Activated CD8-positive, alpha-beta memory T cell treated with anti-CD3 and anti-CD28 coated beads for 4 hours (primary cell): ENCODE data around the gene IL25.
"Not testable (repeated sequence)": the region's sequence is repeated elsewhere in the genome, so short reads cannot be mapped to it uniquely, and the experiment has no call there.

ENCODE experiments used
- DNase-seq, 2 donors: peaks; one replicate each; pipeline ENCODE4 v3.0.0-alpha.2; 2020; ENCODE audit warnings: low read depth in 2 of 2

The IL25 gene

GRCh38 chr14:23388996-23389395 is 16.4 kb downstream of the IL25 start:
- no peak for DNase-seq

DNA sequence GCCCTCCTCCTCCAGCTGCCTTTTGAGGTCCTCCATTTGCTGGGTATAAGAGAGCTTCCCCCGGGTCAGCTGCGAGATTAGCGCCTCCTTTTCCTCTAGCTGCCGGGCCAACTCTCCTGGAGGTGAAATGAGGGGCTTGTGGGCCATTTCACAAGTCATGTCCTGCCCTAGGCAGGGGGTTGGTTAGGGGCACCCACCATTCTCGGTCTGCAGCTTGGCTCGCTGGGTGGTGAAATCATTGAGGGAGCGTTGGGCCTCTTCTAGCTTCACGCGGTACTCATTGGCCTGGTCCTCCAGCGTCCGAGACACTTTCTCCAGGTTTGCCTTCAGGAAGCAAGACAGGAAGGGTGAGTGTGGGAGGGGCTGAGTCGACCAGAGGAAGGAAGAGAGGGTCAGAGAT is 16.8 kb downstream of the IL25 start:
- no peak for DNase-seq

- not testable (repeated sequence) for DNase-seq
Measured at GRCh38 chr14:23389871-23390270, 17.3 kb downstream of the IL25 start.

GRCh38 chr14:23392613-23393012 is 20.0 kb downstream of the IL25 start:
- DNase-seq, result no peak

- no peak for DNase-seq
Measured at GRCh38 chr14:23396126-23396525, 23.5 kb downstream of the IL25 start.

DNA sequence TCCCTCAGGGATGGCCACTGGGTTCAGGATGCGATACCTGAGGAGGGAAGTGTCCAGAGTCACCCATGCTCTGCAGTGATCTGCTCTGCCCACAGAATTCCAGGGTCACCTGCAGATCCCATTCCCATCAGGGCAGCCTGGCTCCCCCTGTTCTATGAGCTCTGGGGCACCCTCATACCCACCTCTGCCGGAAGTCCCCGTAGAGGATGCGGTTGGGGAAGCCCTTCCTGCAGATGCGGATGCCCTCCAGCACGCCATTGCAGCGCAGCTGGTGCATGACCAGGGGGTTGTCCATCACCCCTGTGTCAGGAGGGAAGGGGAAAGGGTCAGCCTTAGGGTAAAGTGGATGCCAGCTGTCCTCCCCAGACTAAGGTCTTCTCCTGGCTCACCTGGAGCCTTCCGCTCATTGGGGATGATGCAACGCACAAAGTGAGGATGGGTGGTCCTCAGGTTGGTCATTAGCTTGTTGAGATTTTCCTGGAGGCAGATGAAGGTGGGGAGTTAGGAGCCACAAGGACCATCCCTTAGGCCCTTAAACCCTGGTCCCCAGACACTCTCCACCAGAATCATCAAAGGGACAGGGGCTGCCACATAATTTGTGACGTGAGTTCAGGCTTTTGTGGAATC is 24.3 kb downstream of the IL25 start:
- no peak for DNase-seq

GRCh38 chr14:23398348-23398747 is 25.7 kb downstream of the IL25 start:
- DNase-seq, result no peak

- DNase-seq, result no peak
Measured at GRCh38 chr14:23399136-23399535, 26.5 kb downstream of the IL25 start.

DNA sequence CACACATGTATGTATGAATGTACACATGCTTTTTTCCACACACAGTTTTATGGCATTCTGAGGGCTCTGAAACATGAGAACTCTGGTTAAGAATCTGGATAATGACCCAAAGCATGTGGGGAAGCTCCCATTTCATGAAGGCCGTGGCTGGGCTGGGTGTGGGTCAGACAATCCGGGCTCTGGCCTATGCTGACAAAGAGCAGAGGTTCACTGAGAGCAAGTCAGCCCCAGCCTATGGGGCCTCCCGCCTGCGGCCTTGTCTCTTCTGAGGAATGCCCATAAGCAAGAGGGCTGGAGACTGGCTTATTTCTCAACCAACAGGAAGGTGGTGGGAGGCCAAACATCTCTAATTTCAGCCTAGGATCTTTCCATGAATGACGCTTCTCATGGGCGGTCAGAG is 27.0 kb downstream of the IL25 start:
- no peak for DNase-seq

DNA sequence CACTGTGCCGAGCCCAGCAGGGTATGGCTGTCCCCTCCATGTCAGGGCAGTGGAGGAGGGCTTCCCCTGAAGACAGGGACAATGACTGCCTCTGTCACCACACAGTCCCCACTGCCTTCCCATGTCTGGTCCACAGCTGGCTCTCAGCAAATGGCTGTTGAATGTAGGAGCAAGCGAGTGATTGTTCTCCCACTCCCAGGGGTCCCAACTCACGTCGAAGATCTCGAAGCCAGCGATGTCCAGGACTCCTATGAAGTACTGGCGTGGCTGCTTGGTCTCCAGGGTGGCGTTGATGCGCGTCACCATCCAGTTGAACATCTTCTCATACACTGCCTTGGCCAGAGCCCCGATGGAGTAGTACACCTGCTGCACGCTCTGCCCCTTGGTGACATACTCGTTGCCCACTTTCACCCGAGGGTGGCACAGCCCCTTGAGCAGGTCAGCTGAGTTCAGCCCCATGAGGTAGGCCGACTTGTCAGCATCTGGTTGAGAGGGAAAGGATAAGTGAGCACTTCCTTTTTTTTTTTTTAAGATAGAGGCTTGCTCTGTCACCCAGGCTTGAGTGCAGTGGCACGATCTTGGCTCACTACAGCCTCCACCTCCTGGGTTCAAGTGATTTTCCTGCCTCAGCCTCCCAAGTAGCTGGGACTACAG is 28.0 kb downstream of the IL25 start:
- DNase-seq, result not testable (repeated sequence)

- DNase-seq, result no peak
Measured at GRCh38 chr14:23401291-23401690, 28.7 kb downstream of the IL25 start.

- DNase-seq, result no peak
Measured at GRCh38 chr14:23402296-23403138, 29.9 kb downstream of the IL25 start.

DNA sequence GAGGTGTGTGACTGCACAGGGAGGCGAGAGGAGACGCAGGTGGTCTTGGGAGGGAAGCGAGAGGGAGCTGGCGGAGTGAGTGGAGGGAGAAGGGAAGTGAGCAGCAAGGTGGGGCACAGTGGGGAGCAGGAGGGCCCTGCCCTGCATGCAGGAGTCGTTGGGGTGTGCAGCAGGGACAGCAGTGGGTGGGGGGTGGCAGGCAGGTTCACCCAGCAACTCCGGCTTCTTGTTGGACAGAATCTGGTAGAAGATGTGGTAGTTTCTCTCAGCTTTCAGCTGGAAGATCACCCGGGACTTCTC is 30.5 kb downstream of the IL25 start:
- DNase-seq, result no peak

DNA sequence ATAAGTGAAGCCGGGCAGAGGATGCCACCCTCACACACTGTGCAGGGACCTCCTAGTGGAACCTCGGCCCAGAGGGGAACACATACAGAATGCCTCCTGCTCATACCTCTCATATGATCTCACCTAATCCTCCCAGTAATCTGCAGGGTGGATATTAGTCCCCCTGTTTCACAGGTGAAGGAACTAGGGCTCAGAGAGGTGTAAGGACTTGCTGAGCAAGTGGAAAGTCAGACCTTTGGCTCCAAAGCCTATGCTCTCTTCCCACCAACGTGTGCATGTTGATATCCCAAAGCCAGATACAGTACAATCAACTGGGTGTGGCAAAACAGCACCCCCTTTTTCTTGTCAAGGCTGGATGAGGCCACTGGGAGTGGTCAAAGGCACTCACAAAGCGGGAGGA is 31.3 kb downstream of the IL25 start:
- no peak for DNase-seq

GRCh38 chr14:23404331-23404900 is 31.8 kb downstream of the IL25 start:
- no peak for DNase-seq

DNA sequence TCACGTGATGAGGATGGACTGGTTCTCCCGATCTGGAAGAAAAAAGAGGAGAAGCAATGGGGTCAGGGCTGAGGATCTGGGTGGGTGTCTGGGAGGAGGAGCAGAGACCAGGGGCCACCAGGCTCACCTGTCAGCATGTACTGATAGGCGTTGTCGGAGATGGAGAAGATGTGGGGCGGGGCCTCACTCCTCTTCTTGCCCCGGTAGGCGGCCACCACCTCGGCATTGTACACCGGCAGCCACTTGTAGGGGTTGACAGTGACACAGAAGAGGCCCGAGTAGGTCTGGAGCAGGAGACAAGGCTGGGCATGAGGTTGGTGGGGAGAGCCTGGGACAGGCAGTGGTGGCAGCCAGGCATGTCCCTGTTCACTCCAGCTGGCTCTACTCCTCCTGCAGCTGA is 32.5 kb downstream of the IL25 start:
- DNase-seq, result no peak

- no peak for DNase-seq
Measured at GRCh38 chr14:23405516-23406025, 33.0 kb downstream of the IL25 start.

- DNase-seq, result no peak
Measured at GRCh38 chr14:23406244-23406643, 33.6 kb downstream of the IL25 start.

DNA sequence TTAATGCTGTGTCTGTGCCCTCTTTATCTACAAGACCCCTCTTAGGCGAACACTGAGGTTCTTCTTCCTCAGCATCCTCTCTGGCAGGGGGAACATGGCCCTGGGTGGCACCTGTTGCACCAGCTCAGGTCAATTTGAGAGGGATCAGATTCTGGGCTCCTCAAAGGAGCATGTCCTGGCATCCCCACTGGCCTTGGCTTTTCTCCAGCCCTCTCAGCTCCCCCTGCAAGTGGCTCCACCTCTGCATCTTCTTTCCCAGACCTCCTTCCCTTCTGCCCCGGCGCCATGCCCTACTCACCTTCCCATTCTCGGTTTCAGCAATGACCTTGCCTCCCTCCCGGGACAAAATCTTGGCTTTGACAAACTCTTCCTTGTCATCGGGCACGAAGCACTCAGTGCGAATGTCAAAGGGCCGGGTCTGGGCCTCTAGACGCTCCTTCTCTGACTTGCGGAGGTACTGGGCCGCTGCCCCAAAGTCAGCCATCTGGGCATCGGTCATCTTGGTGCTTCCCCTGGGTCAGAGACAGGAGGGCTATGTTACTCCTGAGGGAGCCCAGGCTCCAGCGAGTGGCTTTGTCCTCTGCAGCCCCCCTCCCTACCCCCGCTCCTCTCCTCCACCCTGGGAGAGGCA is 34.2 kb downstream of the IL25 start:
- no peak for DNase-seq

DNA sequence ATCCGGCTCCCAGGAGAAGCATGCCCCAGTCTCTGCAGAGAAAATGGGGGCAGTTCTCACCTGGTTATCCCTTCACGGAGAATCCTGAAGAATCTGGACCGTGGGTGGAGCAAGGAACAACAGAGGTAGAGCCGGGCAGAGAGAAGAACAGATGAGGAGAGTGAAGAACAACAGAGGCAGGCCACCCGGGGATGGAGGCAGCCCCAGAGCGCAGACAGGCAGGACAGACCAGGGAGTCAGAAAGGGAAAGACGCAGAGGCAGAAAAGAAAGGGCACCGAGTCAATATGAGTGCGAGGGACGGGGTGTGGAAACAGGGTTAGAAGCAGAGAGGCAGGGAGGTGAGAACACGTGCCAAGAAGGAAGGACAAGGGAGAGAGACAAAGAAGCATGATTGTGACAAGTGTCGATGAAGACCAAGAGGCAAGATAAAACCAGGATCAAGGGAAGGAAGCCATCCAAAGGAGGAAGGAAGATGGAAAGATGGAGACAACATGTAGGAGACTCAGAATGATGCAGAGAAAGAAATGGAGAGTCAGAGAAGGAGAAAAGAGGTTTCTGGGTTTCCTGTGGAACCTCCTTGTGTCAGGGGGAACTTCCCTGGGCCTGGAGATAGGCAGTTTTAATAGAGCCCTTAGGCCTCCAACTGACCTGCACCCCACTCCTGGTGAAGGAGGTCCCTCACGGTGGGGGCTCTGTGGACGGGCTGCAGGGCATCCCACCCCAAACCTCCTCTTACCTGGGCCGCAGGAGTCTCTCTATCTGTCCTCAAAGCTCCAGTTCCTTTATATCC is 35.1 kb downstream of the IL25 start, which contains the start of gene MYH6:
TSS of gene MYH6 (minus strand) at position 758 of the 791 bp plus-strand sequence. CDS start 1,050 bp downstream, outside the sequence.
- DNase-seq, result no peak

DNA sequence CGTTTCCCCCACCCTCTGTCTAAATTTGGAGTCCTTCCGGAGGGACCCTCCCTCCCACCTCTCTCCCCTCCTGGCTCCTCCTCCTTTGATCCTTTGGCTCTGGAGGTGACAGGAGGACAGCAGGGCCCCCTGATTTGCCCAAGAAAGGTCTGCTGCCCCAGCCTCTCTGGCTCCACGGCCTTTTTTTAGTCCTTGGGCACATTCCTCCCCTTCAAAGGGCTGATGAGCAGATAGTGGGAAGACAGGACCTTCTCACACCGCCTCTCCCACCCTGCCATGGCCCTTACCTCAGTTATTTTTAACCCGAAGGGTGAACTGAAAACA is 35.7 kb downstream of the IL25 start:
- no peak for DNase-seq
